ENCODE results near the gene SERPINF2.

DNA sequence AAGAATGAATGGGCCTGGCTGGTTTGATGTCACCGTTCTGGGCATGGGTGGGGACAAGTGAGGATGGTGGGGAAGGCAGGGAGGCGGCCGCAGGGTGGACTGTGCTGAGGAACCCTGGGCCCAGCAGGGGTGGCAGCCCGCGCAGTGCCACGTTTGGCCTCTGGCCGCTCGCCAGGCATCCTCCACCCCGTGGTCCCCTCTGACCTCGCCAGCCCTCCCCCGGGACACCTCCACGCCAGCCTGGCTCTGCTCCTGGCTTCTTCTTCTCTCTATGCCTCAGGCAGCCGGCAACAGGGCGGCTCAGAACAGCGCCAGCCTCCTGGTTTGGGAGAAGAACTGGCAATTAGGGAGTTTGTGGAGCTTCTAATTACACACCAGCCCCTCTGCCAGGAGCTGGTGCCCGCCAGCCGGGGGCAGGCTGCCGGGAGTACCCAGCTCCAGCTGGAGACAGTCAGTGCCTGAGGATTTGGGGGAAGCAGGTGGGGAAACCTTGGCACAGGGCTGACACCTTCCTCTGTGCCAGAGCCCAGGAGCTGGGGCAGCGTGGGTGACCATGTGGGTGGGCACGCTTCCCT lies 12.7 kb downstream of the SERPINF2 start:
- no peak for TF ChIP-seq POLR2AphosphoS5 (IDR thresholded peaks at IDR 0.05; ENCODE audit: borderline replicate concordance, low read depth, low read length)
- TF ChIP-seq EZH2 (IDR thresholded peaks at IDR 0.05) = no peak
